H1 (cell line): ENCODE measurements around the gene SLC39A7.

Experiments used
- ATF3 ChIP-seq: IDR thresholded peaks from 2 replicates; pipeline ENCODE4 v1.6.1; 2011; ENCODE audit warnings: low read depth, mild to moderate bottlenecking, low read length; ENCODE audit not compliant: insufficient read depth
- CHD7 ChIP-seq: fragments of 300-600 bp; sonication (generic); IDR thresholded peaks from 2 replicates; pipeline ENCODE4 v1.7.1; 2012; ENCODE audit warnings: low read length, moderate library complexity, mild to moderate bottlenecking, inconsistent platforms; ENCODE audit not compliant: insufficient replicate concordance
- CTCF ChIP-seq, 3 experiments: IDR thresholded peaks; 1 replicate in 2 of 3; 2 replicates in 1 of 3; pipeline versions ENCODE4 v1.5.1 to v1.6.1; 2011; ENCODE audit warnings: low read length in 3 of 3, mild to moderate bottlenecking in 3 of 3, inconsistent platforms in 2 of 3, low read depth in 1 of 3, moderate library complexity in 1 of 3; ENCODE audit not compliant: insufficient read depth in 1 of 3; ENCODE audit errors: control extremely low read depth in 1 of 3
- EZH2 ChIP-seq: fragments of 200-600 bp; sonication (generic); IDR thresholded peaks from 2 replicates; pipeline ENCODE4 v1.7.1; 2012; ENCODE audit warnings: low read depth, mild to moderate bottlenecking, moderate library complexity, low read length, inconsistent platforms; ENCODE audit not compliant: severe bottlenecking
- KDM1A ChIP-seq: fragments of 200-600, 300-600 bp; sonication (generic); IDR thresholded peaks from 2 replicates; pipeline ENCODE4 v1.7.1; 2016; ENCODE audit warnings: mild to moderate bottlenecking, low read length, borderline replicate concordance
- MAFK ChIP-seq: IDR thresholded peaks from 2 replicates; pipeline ENCODE4 v1.6.1; 2012; ENCODE audit warnings: low read depth, mild to moderate bottlenecking, improper control_type of control experiment, low read length
- POLR2A ChIP-seq, 2 experiments: IDR thresholded peaks; 1 replicate in 1 of 2; 2 replicates in 1 of 2; pipeline ENCODE4 v1.6.1; 2011; ENCODE audit warnings: low read depth in 2 of 2, low read length in 2 of 2, mild to moderate bottlenecking in 2 of 2; ENCODE audit errors: control extremely low read depth in 1 of 2
- POLR2AphosphoS5 ChIP-seq: IDR thresholded peaks from 2 replicates; pipeline ENCODE4 v1.6.1; 2011; ENCODE audit warnings: low read depth, low read length
- RXRA ChIP-seq: IDR thresholded peaks from 2 replicates; pipeline ENCODE4 v1.6.1; 2011; ENCODE audit warnings: low read depth, mild to moderate bottlenecking, low read length, moderate library complexity; ENCODE audit not compliant: insufficient read depth
- SUZ12 ChIP-seq: fragments of 200-600 bp; sonication (generic); IDR thresholded peaks from 2 replicates; pipeline ENCODE4 v1.6.1; 2012; ENCODE audit warnings: mild to moderate bottlenecking, inconsistent platforms, low read length, moderate library complexity, mixed read lengths
- TAF1 ChIP-seq: IDR thresholded peaks from 2 replicates; pipeline ENCODE4 v1.6.1; 2011; ENCODE audit warnings: mild to moderate bottlenecking, low read depth, low read length
- YY1 ChIP-seq: IDR thresholded peaks from 2 replicates; pipeline ENCODE4 v1.6.1; 2011; ENCODE audit warnings: low read depth, mild to moderate bottlenecking, low read length
- ZNF274 ChIP-seq: IDR thresholded peaks from 2 replicates; pipeline ENCODE4 v1.7.0; 2012; ENCODE audit warnings: low read length, borderline replicate concordance; ENCODE audit errors: extremely low read depth

DNA sequence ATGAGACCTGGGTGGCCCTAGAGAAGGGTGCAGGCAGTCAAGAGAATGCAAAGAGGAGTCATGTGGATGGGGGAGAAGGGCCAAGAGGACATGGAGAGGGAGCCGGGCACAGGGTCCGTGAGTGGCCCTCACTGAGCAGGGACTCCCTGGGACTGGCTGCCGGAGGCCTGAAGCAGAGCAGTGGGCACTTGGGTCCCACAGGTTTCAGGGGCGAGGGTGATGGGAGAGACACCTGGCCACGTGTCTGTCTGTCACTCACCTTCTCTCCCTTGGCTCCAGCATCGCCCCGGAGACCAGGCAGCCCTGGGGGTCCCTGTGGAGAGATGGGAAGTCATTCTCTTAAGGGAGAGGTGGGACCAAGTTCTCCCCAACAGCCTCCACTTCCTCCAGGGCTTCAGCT, 33.9 kb upstream of the SLC39A7 start:
- TF ChIP-seq CTCF (IDR thresholded peaks at IDR 0.05; ENCODE audit: control extremely low read depth in 1 of 3, insufficient read depth in 1 of 3, low read depth in 1 of 3, low read length in 3 of 3) = no peak
- TF ChIP-seq YY1 = no peak
- TF ChIP-seq ATF3 = no peak
- TF ChIP-seq SUZ12 = no peak
- TF ChIP-seq POLR2A (IDR thresholded peaks at IDR 0.05; ENCODE audit: control extremely low read depth in 1 of 2, low read depth in 2 of 2, low read length in 2 of 2) = no peak
- TF ChIP-seq TAF1 = no peak
- TF ChIP-seq ZNF274 = no peak
- no peak for TF ChIP-seq POLR2AphosphoS5
- no peak for TF ChIP-seq EZH2
- TF ChIP-seq CHD7 = no peak
- TF ChIP-seq MAFK = no peak
- no peak for TF ChIP-seq RXRA
- no peak for TF ChIP-seq KDM1A
